SK-N-SH (cell line): Measurements from ENCODE around the gene IRF2. TPM values are rescaled to one million over a fixed set of nuclear protein-coding genes. Genes with fewer than 3 reads are reported as not detected.

Experiments
- CTCF ChIA-PET: fragments of 300-600, 350-600 bp; formaldehyde crosslinking; extraction: SDS; loops from one replicate; lab custom pipeline; 2021; lab: Yijun Ruan, JAX
- POLR2A ChIA-PET: fragments of 350-600 bp; sonication (Branson Sonifier 250); formaldehyde crosslinking; extraction: SDS; loops from one replicate; lab custom pipeline; 2020; ENCODE audit warnings: antibody characterized with exemption, inconsistent platforms; lab: Yijun Ruan, JAX
- DNase-seq: peaks from one replicate; pipeline ENCODE4 v3.0.0; 2012
- H2AFZ ChIP-seq: fragments of 200-600 bp; sonication (generic); 2 replicates; pipeline ENCODE4 v1.8.1; 2016; ENCODE audit warnings: antibody characterized with exemption, mild to moderate bottlenecking, low read depth
- H3F3A ChIP-seq: fragments of 200-600 bp; sonication (generic); replicated peaks from 2 replicates; pipeline ENCODE3; 2016; ENCODE audit warnings: antibody characterized with exemption, mild to moderate bottlenecking; ENCODE audit not compliant: insufficient read depth
- H3K27ac ChIP-seq, 2 experiments: fragments of 200-500 bp in 1 of 2; fragments of 200-600 bp in 1 of 2; sonication (Bioruptor generic) in 1 of 2; sonication (generic), shearing (Covaris generic) in 1 of 2; 2 replicates each; pipeline versions ENCODE4 v1.5.1 to v1.6.1; 2014 to 2016; ENCODE audit warnings: low read depth in 2 of 2, inconsistent platforms in 1 of 2, low read length in 1 of 2, mild to moderate bottlenecking in 1 of 2, mixed read lengths in 1 of 2
- H3K27me3 ChIP-seq: fragments of 200-600 bp; sonication (generic), shearing (Covaris generic); 2 replicates; pipeline ENCODE4 v1.6.1; 2016; ENCODE audit warnings: mixed run types; ENCODE audit not compliant: insufficient read depth
- H3K36me3 ChIP-seq, 2 experiments: fragments of 200-500 bp in 1 of 2; fragments of 200-600 bp in 1 of 2; sonication (Bioruptor generic) in 1 of 2; sonication (generic) in 1 of 2; replicated peaks in 1 of 2; 2 replicates each; pipeline versions ENCODE3 to v1.5.1; 2014 to 2016; ENCODE audit warnings: low read length in 1 of 2, mild to moderate bottlenecking in 1 of 2; ENCODE audit not compliant: insufficient read depth in 2 of 2, control insufficient read depth in 1 of 2
- H3K4me1 ChIP-seq, 2 experiments: fragments of 200-500 bp in 1 of 2; fragments of 200-600 bp in 1 of 2; sonication (Bioruptor generic) in 1 of 2; sonication (generic), shearing (Covaris generic) in 1 of 2; 2 replicates each; pipeline versions ENCODE4 v1.5.1 to v1.6.1; 2014 to 2016; ENCODE audit warnings: low read depth in 1 of 2, low read length in 1 of 2, mixed run types in 1 of 2; ENCODE audit not compliant: insufficient read depth in 2 of 2, control insufficient read depth in 1 of 2
- H3K4me2 ChIP-seq: fragments of 200-600 bp; sonication (generic), shearing (Covaris generic); 2 replicates; pipeline ENCODE4 v1.6.1; 2017; ENCODE audit warnings: mixed run types
- H3K4me3 ChIP-seq, 2 experiments: fragments of 200-500 bp in 1 of 2; fragments of 200-600 bp in 1 of 2; sonication (Bioruptor generic) in 1 of 2; sonication (generic), shearing (Covaris generic) in 1 of 2; 2 replicates each; pipeline versions ENCODE4 v1.5.1 to v1.8.1; 2014 to 2016; ENCODE audit warnings: low read depth in 2 of 2, inconsistent platforms in 1 of 2, low read length in 1 of 2, mild to moderate bottlenecking in 1 of 2, mixed read lengths in 1 of 2, moderate library complexity in 1 of 2
- H3K79me2 ChIP-seq: fragments of 200-600 bp; sonication (generic); 2 replicates; pipeline ENCODE4 v1.8.1; 2017; ENCODE audit warnings: mild to moderate bottlenecking; ENCODE audit not compliant: insufficient read depth
- H3K9ac ChIP-seq: fragments of 200-600 bp; sonication (generic); 2 replicates; pipeline ENCODE4 v1.6.1; 2017; ENCODE audit warnings: mixed run types
- H3K9me2 ChIP-seq: fragments of 200-600 bp; sonication (generic); 2 replicates; pipeline ENCODE4 v1.6.1; 2017; ENCODE audit warnings: mixed run types
- H3K9me3 ChIP-seq: fragments of 200-600 bp; sonication (generic); 2 replicates; pipeline ENCODE4 v1.6.1; 2017; ENCODE audit warnings: mixed run types, mild to moderate bottlenecking, moderate library complexity
- H4K20me1 ChIP-seq: fragments of 200-600 bp; sonication (generic); 2 replicates; pipeline ENCODE4 v1.6.1; 2017; ENCODE audit warnings: mild to moderate bottlenecking, mixed run types; ENCODE audit not compliant: insufficient read depth
- EP300 ChIP-seq, 2 experiments: IDR thresholded peaks; 2 replicates each; pipeline versions ENCODE4 v1.4.0 to v1.6.1; 2012; ENCODE audit warnings: borderline replicate concordance in 1 of 2, low read depth in 1 of 2, low read length in 1 of 2
- EZH2phosphoT487 ChIP-seq: fragments of 200-600 bp; sonication (generic); IDR thresholded peaks from 2 replicates; pipeline ENCODE4 v1.6.1; 2017; ENCODE audit warnings: low read depth, mixed run types, mild to moderate bottlenecking, antibody characterized with exemption, moderate library complexity, borderline replicate concordance
- FOXJ3 ChIP-seq: sonication (generic); formaldehyde crosslinking; IDR thresholded peaks from 2 replicates; pipeline ENCODE4 v1.5.1; 2020; ENCODE audit warnings: mild to moderate bottlenecking, missing genetic modification reagents
- MEF2A ChIP-seq: IDR thresholded peaks from 2 replicates; pipeline ENCODE4 v1.4.0; 2012; ENCODE audit warnings: low read depth, borderline replicate concordance
- MXI1 ChIP-seq: IDR thresholded peaks from 2 replicates; pipeline ENCODE4 v1.6.1; 2012; ENCODE audit warnings: mild to moderate bottlenecking, low read depth, low read length, improper control_type of control experiment
- PBX3 ChIP-seq: IDR thresholded peaks from 2 replicates; pipeline ENCODE4; 2012
- RAD21 ChIP-seq: IDR thresholded peaks from 2 replicates; pipeline ENCODE4 v1.6.1; 2012; ENCODE audit warnings: mild to moderate bottlenecking, low read length
- RFX5 ChIP-seq: IDR thresholded peaks from 2 replicates; pipeline ENCODE4 v1.6.1; 2012; ENCODE audit warnings: mild to moderate bottlenecking, improper control_type of control experiment, low read length
- SMC3 ChIP-seq: IDR thresholded peaks from 2 replicates; pipeline ENCODE4 v1.6.1; 2012; ENCODE audit warnings: low read depth, low read length, improper control_type of control experiment
- TCF12 ChIP-seq: IDR thresholded peaks from 2 replicates; pipeline ENCODE4 v1.4.0; 2012
- YY1 ChIP-seq: IDR thresholded peaks from 2 replicates; pipeline ENCODE4 v1.4.0; 2012; ENCODE audit warnings: low read depth, mild to moderate bottlenecking
- WGBS: methylation state at CpG from one replicate; pipeline ENCODE4 v1.1.6; 2017; ENCODE audit warnings: low lambda C conversion rate; 5-methylcytosine and 5-hydroxymethylcytosine counted together
- polyA plus RNA-seq, 3 experiments: library from polyadenylated mRNA; depleted of rRNA; stranded (reverse); fragments of >200 nt; gene quantifications; 2 replicates each; pipeline ENCODE4 v1.2.3, GENCODE V29; 2012
- TF ChIP-seq, protein P1 (sequence below): IDR thresholded peaks from 2 replicates; pipeline ENCODE4 v1.6.1; 2012; ENCODE audit warnings: mild to moderate bottlenecking, low read depth, low read length, moderate library complexity
- TF ChIP-seq, protein P2 (sequence below): IDR thresholded peaks from 2 replicates; pipeline ENCODE4 v1.4.0; 2012; ENCODE audit warnings: low read depth, borderline replicate concordance
- TF ChIP-seq, protein P3 (sequence below): fragments of 150-350 bp; IDR thresholded peaks from 2 replicates; pipeline ENCODE4 v1.6.1; 2016; ENCODE audit warnings: mild to moderate bottlenecking, low read depth, low read length

IRF2 gene
- polyA plus RNA-seq, 1 of the 3 experiments (the other 2 are of a cell fraction) = 23.3 TPM

GRCh38 chr4:184422378-184422777, 52.0 kb downstream of the IRF2 start:
- no peaks in the 10 kb centered on the region for H3K27me3 ChIP-seq
- ChIA-PET CTCF (no interaction called here), POLR2A (no interaction called here)
- H4K20me1 ChIP-seq = no peaks in the 10 kb centered on the region
- 60% methylated on average over 3 of the region's 3 CpGs for WGBS
- TF ChIP-seq, protein P1, sequence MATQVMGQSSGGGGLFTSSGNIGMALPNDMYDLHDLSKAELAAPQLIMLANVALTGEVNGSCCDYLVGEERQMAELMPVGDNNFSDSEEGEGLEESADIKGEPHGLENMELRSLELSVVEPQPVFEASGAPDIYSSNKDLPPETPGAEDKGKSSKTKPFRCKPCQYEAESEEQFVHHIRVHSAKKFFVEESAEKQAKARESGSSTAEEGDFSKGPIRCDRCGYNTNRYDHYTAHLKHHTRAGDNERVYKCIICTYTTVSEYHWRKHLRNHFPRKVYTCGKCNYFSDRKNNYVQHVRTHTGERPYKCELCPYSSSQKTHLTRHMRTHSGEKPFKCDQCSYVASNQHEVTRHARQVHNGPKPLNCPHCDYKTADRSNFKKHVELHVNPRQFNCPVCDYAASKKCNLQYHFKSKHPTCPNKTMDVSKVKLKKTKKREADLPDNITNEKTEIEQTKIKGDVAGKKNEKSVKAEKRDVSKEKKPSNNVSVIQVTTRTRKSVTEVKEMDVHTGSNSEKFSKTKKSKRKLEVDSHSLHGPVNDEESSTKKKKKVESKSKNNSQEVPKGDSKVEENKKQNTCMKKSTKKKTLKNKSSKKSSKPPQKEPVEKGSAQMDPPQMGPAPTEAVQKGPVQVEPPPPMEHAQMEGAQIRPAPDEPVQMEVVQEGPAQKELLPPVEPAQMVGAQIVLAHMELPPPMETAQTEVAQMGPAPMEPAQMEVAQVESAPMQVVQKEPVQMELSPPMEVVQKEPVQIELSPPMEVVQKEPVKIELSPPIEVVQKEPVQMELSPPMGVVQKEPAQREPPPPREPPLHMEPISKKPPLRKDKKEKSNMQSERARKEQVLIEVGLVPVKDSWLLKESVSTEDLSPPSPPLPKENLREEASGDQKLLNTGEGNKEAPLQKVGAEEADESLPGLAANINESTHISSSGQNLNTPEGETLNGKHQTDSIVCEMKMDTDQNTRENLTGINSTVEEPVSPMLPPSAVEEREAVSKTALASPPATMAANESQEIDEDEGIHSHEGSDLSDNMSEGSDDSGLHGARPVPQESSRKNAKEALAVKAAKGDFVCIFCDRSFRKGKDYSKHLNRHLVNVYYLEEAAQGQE = no peak
- TF ChIP-seq, all 33 proteins: peak for 0
- Histone ChIP-seq H3K4me2 (no peak overlapping the region), H3F3A (peaks cover 20% of the 10 kb centered on the region), H3K4me3 (no peak overlapping the region), H3K9me3 (no peaks in the 10 kb centered on the region), H3K36me3 (peaks cover 29 to 30% of the 10 kb centered on the region in 2 experiments), H2AFZ (no peak overlapping the region), H3K4me1 (peaks cover 2 to 8% of the 10 kb centered on the region in 2 experiments; a peak in 2 of 4 replicates), H3K27ac (no peak overlapping the region), H3K9me2 (no peaks in the 10 kb centered on the region), H3K79me2 (peaks cover 22% of the 10 kb centered on the region), H3K9ac (no peak overlapping the region)
- no peak for DNase-seq

- Histone ChIP-seq H3F3A (peaks cover 26% of the 10 kb centered on the region), H3K79me2 (peaks cover 22% of the 10 kb centered on the region), H3K4me2 (no peak overlapping the region), H3K4me3 (no peak overlapping the region), H4K20me1 (no peaks in the 10 kb centered on the region), H3K9me3 (no peaks in the 10 kb centered on the region), H3K4me1 (peaks cover 4 to 13% of the 10 kb centered on the region in 2 experiments; a peak in 2 of 4 replicates), H3K36me3 (peaks cover 29 to 33% of the 10 kb centered on the region in 2 experiments), H3K9ac (no peak overlapping the region), H3K9me2 (no peaks in the 10 kb centered on the region), H3K27ac (no peak overlapping the region), H2AFZ (no peak overlapping the region; the same call in 1 of the 2 replicates), H3K27me3 (no peaks in the 10 kb centered on the region)
- POLR2A ChIA-PET = no interaction called here
- DNase-seq = no peak
- over 99% methylated on average over 11 of the region's 11 CpGs for WGBS
- CTCF ChIA-PET = no interaction called here
- TF ChIP-seq TCF12 (no peak), RAD21 (no peak), EP300 (IDR thresholded peaks at IDR 0.05; ENCODE audit: borderline replicate concordance in 1 of 2, low read depth in 1 of 2, low read length in 1 of 2) (no peak), FOXJ3 (CRISPR knock-in tag) (no peak), MEF2A (no peak), EZH2phosphoT487 (no peak), PBX3 (no peak), MXI1 (no peak), YY1 (no peak), RFX5 (no peak), SMC3 (no peak)
- TF ChIP-seq, protein P2, sequence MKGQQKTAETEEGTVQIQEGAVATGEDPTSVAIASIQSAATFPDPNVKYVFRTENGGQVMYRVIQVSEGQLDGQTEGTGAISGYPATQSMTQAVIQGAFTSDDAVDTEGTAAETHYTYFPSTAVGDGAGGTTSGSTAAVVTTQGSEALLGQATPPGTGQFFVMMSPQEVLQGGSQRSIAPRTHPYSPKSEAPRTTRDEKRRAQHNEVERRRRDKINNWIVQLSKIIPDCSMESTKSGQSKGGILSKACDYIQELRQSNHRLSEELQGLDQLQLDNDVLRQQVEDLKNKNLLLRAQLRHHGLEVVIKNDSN = no peak
- TF ChIP-seq, protein P1 = no peak
- TF ChIP-seq, protein P3, sequence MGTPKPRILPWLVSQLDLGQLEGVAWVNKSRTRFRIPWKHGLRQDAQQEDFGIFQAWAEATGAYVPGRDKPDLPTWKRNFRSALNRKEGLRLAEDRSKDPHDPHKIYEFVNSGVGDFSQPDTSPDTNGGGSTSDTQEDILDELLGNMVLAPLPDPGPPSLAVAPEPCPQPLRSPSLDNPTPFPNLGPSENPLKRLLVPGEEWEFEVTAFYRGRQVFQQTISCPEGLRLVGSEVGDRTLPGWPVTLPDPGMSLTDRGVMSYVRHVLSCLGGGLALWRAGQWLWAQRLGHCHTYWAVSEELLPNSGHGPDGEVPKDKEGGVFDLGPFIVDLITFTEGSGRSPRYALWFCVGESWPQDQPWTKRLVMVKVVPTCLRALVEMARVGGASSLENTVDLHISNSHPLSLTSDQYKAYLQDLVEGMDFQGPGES = no peak
Observed at GRCh38 chr4:184421533-184422155, 52.7 kb downstream of the IRF2 start.
